K562 (cell line): ENCODE measurements around the gene TUBB2A. TPM values are rescaled to one million over a fixed set of nuclear protein-coding genes. Genes with fewer than 3 reads are reported as not detected.

Experiments used
- BRD4 ChIP-seq: fragments of 200-600 bp; sonication (generic); IDR thresholded peaks from 2 replicates; pipeline ENCODE4 v1.6.1; 2017; ENCODE audit warnings: inconsistent platforms
- ETV1 ChIP-seq: fragments of 450-650 bp; conservative IDR thresholded peaks from 2 replicates; pipeline ENCODE4 v1.6.1; 2016; ENCODE audit warnings: missing genetic modification characterization, control low read depth, low read depth, missing compliant biosample characterization
- FOXA1 ChIP-seq: fragments of 450-650 bp; IDR thresholded peaks from 2 replicates; pipeline ENCODE4 v1.6.1; 2016; ENCODE audit warnings: mild to moderate bottlenecking, borderline replicate concordance
- IRF1 ChIP-seq: sonication (generic); formaldehyde crosslinking; IDR thresholded peaks from 2 replicates; pipeline ENCODE4 v1.8.0; 2022; ENCODE audit warnings: missing genetic modification reagents, mild to moderate bottlenecking, borderline replicate concordance
- KDM1A ChIP-seq, 2 experiments: fragments of 450-650 bp; IDR thresholded peaks; 2 replicates each; pipeline ENCODE4 v1.6.1; 2016; ENCODE audit warnings: mild to moderate bottlenecking in 2 of 2
- POLR3G ChIP-seq: IDR thresholded peaks from 2 replicates; pipeline ENCODE4 v1.6.1; 2011; ENCODE audit not compliant: insufficient read length, insufficient replicate concordance; ENCODE audit errors: extremely low read depth
- ZBTB40 ChIP-seq, 2 experiments: fragments of 450-650 bp in 1 of 2; sonication (generic) in 1 of 2; formaldehyde crosslinking in 1 of 2; IDR thresholded peaks; 2 replicates each; pipeline versions ENCODE4 v1.7.1 to v1.9.0; 2016 to 2022; ENCODE audit warnings: inconsistent platforms in 1 of 2, mild to moderate bottlenecking in 1 of 2, missing genetic modification reagents in 1 of 2
- ZNF655 ChIP-seq: fragments of 250-450 bp; sonication (Bioruptor Pico); IDR thresholded peaks from 2 replicates; pipeline ENCODE4 v1.5.0; 2021
- ZNF696 ChIP-seq: fragments of 250-450 bp; sonication (Bioruptor Pico); conservative IDR thresholded peaks from 2 replicates; pipeline ENCODE4 v1.4.0; 2020; ENCODE audit warnings: mild to moderate bottlenecking, moderate library complexity
- ZNF778 ChIP-seq: fragments of 450-650 bp; formaldehyde crosslinking; IDR thresholded peaks from 2 replicates; pipeline ENCODE4 v1.4.0; 2020; ENCODE audit warnings: mild to moderate bottlenecking, moderate library complexity
- ZNF79 ChIP-seq: fragments of 250-450 bp; sonication (Bioruptor Pico); IDR thresholded peaks from 2 replicates; pipeline ENCODE4 v1.4.0; 2020; ENCODE audit warnings: low read depth, mild to moderate bottlenecking, moderate library complexity
- polyA plus RNA-seq, 8 experiments: library from polyadenylated mRNA; depleted of rRNA in 4 of 8; stranded (reverse) in 5 of 8; unstranded in 3 of 8; fragments of >200 nt; fragmentation: Nextera tagmentation in 2 of 8; fragmentation: Illumina TruSeq in 1 of 8; extraction: Ambion mirVana in 2 of 8; extraction: Trizol in 1 of 8; gene quantifications; 2 replicates each; pipeline versions ENCODE4 v1.2.1 to v1.2.3, GENCODE V29; 2011 to 2014; ENCODE audit warnings: inconsistent platforms in 1 of 8, missing spikeins in 1 of 8
- total RNA-seq, 7 experiments: library from RNA; depleted of rRNA in 6 of 7; stranded (reverse); fragments of >200 nt in 6 of 7; fragmentation: Illumina TruSeq in 2 of 7; extraction: Trizol in 2 of 7; gene quantifications; 2 replicates each; pipeline versions ENCODE4 v1.2.1 to v1.2.3, GENCODE V29; 2011 to 2021; ENCODE audit warnings: low replicate concordance in 1 of 7
- TF ChIP-seq, protein P1 (sequence below): fragments of 450-650 bp; formaldehyde crosslinking; IDR thresholded peaks from 2 replicates; pipeline ENCODE4 v1.4.0; 2022; ENCODE audit warnings: missing genetic modification characterization
- TF ChIP-seq, protein P2 (sequence below): fragments of 450-650 bp; IDR thresholded peaks from 2 replicates; pipeline ENCODE4 v1.6.1; 2016; ENCODE audit warnings: low read depth, mild to moderate bottlenecking, moderate library complexity

The TUBB2A gene
- total and polyA plus RNA-seq, 9 of the 15 experiments (the other 6 are each of a cell fraction or from before 2014, with no cell fraction given) = 3.6 to 92.1 (median 45.6) TPM

- TF ChIP-seq ZBTB40 (IDR thresholded peaks at IDR 0.05) (no peak), ZBTB40 (CRISPR knock-in tag; IDR thresholded peaks at IDR 0.05) (no peak), ZNF655 (CRISPR knock-in tag) (no peak), ETV1 (tag) (peak; percentile 78), KDM1A (IDR thresholded peaks at IDR 0.05) (0 out of 4 replicates have a peak, but pooled peaks of 1 of the 2 experiments have one; percentile 15), ZNF696 (CRISPR knock-in tag) (no peak), BRD4 (no peak), POLR3G (no peak), ZNF778 (CRISPR knock-in tag) (no peak), ZNF79 (CRISPR knock-in tag) (no peak), FOXA1 (no peak), IRF1 (CRISPR knock-in tag) (no peak)
- TF ChIP-seq, protein P1, sequence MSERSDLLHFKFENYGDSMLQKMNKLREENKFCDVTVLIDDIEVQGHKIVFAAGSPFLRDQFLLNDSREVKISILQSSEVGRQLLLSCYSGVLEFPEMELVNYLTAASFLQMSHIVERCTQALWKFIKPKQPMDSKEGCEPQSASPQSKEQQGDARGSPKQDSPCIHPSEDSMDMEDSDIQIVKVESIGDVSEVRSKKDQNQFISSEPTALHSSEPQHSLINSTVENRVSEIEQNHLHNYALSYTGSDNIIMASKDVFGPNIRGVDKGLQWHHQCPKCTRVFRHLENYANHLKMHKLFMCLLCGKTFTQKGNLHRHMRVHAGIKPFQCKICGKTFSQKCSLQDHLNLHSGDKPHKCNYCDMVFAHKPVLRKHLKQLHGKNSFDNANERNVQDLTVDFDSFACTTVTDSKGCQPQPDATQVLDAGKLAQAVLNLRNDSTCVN (CRISPR knock-in tag) = no peak
- TF ChIP-seq, protein P2, sequence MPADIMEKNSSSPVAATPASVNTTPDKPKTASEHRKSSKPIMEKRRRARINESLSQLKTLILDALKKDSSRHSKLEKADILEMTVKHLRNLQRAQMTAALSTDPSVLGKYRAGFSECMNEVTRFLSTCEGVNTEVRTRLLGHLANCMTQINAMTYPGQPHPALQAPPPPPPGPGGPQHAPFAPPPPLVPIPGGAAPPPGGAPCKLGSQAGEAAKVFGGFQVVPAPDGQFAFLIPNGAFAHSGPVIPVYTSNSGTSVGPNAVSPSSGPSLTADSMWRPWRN = no peak
Observed at GRCh38 chr6:3165631-3166534, 8.5 kb upstream of the TUBB2A start (continued).
